ENCODE results near the gene AP1S2. TPM values are rescaled to one million over a fixed set of nuclear protein-coding genes. Genes with fewer than 3 reads are reported as not detected.

The AP1S2 gene
- total and polyA plus RNA-seq, 2 of the 13 experiments (the other 11 are each of a cell fraction or from before 2014, with no cell fraction given): 10.1 to 18.8 TPM

DNA sequence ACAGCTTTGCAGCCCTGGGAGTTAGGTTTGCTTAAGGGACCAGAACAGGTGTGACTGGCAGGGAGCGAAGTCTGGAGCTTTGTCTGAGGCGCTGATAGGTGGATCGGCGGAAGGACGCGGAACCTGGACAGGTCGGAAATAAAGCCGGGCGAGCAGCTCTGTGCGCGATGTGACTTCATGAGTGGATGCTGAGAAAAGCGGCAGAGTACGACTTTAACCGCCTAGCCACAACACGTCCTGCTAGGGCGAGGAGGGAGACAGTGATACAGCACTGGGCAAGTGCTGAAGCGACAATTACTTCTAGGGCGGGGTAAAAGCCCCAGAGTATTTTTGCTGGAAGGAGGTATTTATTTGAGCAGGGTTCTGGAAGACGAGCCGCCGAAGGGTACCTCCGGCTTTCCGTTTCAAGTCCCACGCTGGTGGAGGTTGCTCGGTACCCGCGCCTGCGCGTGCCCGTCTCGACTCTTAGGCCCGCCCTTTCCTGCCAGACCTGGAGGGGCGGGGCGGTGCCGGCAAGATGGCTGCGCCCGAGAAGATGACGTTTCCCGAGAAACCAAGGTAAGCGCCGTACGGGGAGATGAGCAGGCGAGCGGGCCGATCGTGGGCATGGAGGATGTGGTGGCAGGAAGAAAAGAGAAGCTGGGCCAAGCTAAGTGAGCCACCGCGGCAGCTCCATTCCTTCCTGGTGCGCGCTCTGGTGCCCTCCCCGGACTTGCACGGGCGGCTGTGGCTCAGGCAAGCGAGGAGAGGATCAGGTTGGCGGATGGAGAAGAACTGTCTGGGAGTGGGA is 64.4 kb downstream of the AP1S2 start, which contains the start of gene ZRSR2 (continued):
- TF ChIP-seq, protein P1, sequence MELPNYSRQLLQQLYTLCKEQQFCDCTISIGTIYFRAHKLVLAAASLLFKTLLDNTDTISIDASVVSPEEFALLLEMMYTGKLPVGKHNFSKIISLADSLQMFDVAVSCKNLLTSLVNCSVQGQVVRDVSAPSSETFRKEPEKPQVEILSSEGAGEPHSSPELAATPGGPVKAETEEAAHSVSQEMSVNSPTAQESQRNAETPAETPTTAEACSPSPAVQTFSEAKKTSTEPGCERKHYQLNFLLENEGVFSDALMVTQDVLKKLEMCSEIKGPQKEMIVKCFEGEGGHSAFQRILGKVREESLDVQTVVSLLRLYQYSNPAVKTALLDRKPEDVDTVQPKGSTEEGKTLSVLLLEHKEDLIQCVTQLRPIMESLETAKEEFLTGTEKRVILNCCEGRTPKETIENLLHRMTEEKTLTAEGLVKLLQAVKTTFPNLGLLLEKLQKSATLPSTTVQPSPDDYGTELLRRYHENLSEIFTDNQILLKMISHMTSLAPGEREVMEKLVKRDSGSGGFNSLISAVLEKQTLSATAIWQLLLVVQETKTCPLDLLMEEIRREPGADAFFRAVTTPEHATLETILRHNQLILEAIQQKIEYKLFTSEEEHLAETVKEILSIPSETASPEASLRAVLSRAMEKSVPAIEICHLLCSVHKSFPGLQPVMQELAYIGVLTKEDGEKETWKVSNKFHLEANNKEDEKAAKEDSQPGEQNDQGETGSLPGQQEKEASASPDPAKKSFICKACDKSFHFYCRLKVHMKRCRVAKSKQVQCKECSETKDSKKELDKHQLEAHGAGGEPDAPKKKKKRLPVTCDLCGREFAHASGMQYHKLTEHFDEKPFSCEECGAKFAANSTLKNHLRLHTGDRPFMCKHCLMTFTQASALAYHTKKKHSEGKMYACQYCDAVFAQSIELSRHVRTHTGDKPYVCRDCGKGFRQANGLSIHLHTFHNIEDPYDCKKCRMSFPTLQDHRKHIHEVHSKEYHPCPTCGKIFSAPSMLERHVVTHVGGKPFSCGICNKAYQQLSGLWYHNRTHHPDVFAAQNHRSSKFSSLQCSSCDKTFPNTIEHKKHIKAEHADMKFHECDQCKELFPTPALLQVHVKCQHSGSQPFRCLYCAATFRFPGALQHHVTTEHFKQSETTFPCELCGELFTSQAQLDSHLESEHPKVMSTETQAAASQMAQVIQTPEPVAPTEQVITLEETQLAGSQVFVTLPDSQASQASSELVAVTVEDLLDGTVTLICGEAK (IDR thresholded peaks at IDR 0.05): no peak
- TF ChIP-seq, protein P1 (CRISPR knock-in tag; IDR thresholded peaks at IDR 0.05): no peak
- TF ChIP-seq DNMT1 (CRISPR knock-in tag; IDR thresholded peaks at IDR 0.05) (no peak), RFXANK (CRISPR knock-in tag; IDR thresholded peaks at IDR 0.05) (no peak), ZFP82 (CRISPR knock-in tag; IDR thresholded peaks at IDR 0.05; ENCODE audit: borderline replicate concordance) (no peak), ISX (CRISPR knock-in tag; conservative IDR thresholded peaks at IDR 0.05) (no peak), NR2F2 (IDR thresholded peaks at IDR 0.05; ENCODE audit: borderline replicate concordance, low read depth) (no peak), PHF5A (CRISPR knock-in tag; IDR thresholded peaks at IDR 0.05; ENCODE audit: low read depth, unreplicated experiment) (no peak), ZNF292 (CRISPR knock-in tag; IDR thresholded peaks at IDR 0.05; ENCODE audit: borderline replicate concordance, low read depth) (no peak), ZNF224 (CRISPR knock-in tag; IDR thresholded peaks at IDR 0.05) (no peak), HOXA7 (CRISPR knock-in tag; IDR thresholded peaks at IDR 0.05) (no peak), MTF1 (CRISPR knock-in tag; IDR thresholded peaks at IDR 0.05) (no peak), FLYWCH1 (CRISPR knock-in tag; IDR thresholded peaks at IDR 0.05) (no peak), FOXK1 (CRISPR knock-in tag; IDR thresholded peaks at IDR 0.05; ENCODE audit: borderline replicate concordance, low read depth) (no peak), ETV5 (CRISPR knock-in tag; IDR thresholded peaks at IDR 0.05; ENCODE audit: borderline replicate concordance) (no peak)
- TF ChIP-seq, protein P2, sequence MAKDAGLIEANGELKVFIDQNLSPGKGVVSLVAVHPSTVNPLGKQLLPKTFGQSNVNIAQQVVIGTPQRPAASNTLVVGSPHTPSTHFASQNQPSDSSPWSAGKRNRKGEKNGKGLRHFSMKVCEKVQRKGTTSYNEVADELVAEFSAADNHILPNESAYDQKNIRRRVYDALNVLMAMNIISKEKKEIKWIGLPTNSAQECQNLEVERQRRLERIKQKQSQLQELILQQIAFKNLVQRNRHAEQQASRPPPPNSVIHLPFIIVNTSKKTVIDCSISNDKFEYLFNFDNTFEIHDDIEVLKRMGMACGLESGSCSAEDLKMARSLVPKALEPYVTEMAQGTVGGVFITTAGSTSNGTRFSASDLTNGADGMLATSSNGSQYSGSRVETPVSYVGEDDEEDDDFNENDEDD (CRISPR knock-in tag; IDR thresholded peaks at IDR 0.05; ENCODE audit: borderline replicate concordance): no peak
- TF ChIP-seq, protein P3, sequence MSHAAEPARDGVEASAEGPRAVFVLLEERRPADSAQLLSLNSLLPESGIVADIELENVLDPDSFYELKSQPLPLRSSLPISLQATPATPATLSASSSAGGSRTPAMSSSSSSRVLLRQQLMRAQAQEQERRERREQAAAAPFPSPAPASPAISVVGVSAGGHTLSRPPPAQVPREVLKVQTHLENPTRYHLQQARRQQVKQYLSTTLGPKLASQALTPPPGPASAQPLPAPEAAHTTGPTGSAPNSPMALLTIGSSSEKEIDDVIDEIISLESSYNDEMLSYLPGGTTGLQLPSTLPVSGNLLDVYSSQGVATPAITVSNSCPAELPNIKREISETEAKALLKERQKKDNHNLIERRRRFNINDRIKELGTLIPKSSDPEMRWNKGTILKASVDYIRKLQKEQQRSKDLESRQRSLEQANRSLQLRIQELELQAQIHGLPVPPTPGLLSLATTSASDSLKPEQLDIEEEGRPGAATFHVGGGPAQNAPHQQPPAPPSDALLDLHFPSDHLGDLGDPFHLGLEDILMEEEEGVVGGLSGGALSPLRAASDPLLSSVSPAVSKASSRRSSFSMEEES (CRISPR knock-in tag; IDR thresholded peaks at IDR 0.05): no peak
- TF ChIP-seq, protein P4, sequence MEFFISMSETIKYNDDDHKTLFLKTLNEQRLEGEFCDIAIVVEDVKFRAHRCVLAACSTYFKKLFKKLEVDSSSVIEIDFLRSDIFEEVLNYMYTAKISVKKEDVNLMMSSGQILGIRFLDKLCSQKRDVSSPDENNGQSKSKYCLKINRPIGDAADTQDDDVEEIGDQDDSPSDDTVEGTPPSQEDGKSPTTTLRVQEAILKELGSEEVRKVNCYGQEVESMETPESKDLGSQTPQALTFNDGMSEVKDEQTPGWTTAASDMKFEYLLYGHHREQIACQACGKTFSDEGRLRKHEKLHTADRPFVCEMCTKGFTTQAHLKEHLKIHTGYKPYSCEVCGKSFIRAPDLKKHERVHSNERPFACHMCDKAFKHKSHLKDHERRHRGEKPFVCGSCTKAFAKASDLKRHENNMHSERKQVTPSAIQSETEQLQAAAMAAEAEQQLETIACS (CRISPR knock-in tag; IDR thresholded peaks at IDR 0.05): peak; percentile 80

All from HepG2 (cell line).